KMS-11 (cell line): ENCODE data around the gene NKPD1.

Experiments
- H2AFZ ChIP-seq: fragments of 200-600 bp; sonication (generic); 2 replicates; pipeline ENCODE4 v1.6.1; 2016; ENCODE audit warnings: antibody characterized with exemption, mixed run types, low read depth
- H3K27ac ChIP-seq: fragments of 200-600 bp; sonication (generic); 2 replicates; pipeline ENCODE4 v1.6.1; 2016; ENCODE audit warnings: mild to moderate bottlenecking, mixed run types
- H3K27me3 ChIP-seq: fragments of 200-600 bp; sonication (generic); 2 replicates; pipeline ENCODE4 v1.6.1; 2017; ENCODE audit warnings: mild to moderate bottlenecking, low read depth, mixed run types, moderate library complexity; ENCODE audit not compliant: insufficient read depth
- H3K36me3 ChIP-seq: fragments of 200-600 bp; sonication (generic); 2 replicates; pipeline ENCODE4 v1.6.1; 2017; ENCODE audit warnings: mild to moderate bottlenecking, mixed run types; ENCODE audit not compliant: insufficient read depth
- H3K4me1 ChIP-seq: fragments of 200-600 bp; sonication (generic); 2 replicates; pipeline ENCODE4 v1.6.1; 2016; ENCODE audit warnings: mild to moderate bottlenecking, low read depth, mixed run types; ENCODE audit not compliant: poor library complexity, severe bottlenecking
- H3K4me2 ChIP-seq: fragments of 200-600 bp; sonication (generic); 2 replicates; pipeline ENCODE4 v1.7.0; 2016; ENCODE audit warnings: mild to moderate bottlenecking, mixed run types
- H3K4me3 ChIP-seq: fragments of 200-600 bp; sonication (generic); IDR thresholded peaks from 2 replicates; pipeline ENCODE4 v1.6.1; 2017; ENCODE audit warnings: low read depth, low read length, mixed read lengths; ENCODE audit not compliant: insufficient read depth
- H3K79me2 ChIP-seq: fragments of 200-600 bp; sonication (generic); 2 replicates; pipeline ENCODE4 v1.6.1; 2016; ENCODE audit warnings: low read depth, mixed run types; ENCODE audit not compliant: insufficient read depth
- H3K9ac ChIP-seq: fragments of 200-600 bp; sonication (generic); 2 replicates; pipeline ENCODE4 v1.6.1; 2016; ENCODE audit warnings: mild to moderate bottlenecking, mixed run types
- H4K20me1 ChIP-seq: fragments of 200-600 bp; sonication (generic); 2 replicates; pipeline ENCODE4 v1.6.1; 2016; ENCODE audit warnings: mild to moderate bottlenecking, mixed run types; ENCODE audit not compliant: insufficient read depth
- CTCF ChIP-seq: fragments of 200-600 bp; sonication (generic); conservative IDR thresholded peaks from 2 replicates; pipeline ENCODE4 v1.6.1; 2017; ENCODE audit warnings: low read depth, mild to moderate bottlenecking, antibody characterized with exemption, low read length, moderate library complexity, mixed read lengths

NKPD1 gene

DNA sequence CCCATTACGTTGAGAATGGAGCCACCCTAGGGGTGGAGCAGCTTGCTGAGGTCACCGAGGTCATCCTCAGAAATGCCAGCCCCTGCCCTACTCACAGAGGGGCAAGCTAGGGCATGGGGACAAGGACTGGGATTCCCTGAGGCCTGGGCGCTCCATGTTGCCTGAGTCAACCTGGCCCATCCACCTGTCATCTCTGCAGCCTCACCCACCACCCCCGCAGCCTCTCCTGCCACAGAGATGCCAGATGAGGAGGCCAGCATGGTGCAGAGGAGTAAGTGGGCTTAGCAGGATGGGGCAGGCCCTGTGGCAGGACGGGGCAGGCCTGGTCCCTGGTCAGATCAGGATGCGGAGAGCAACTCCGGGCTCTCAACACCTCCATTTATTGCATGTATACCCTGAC is 9.5 kb downstream of the NKPD1 start:
- Histone ChIP-seq H4K20me1 (no peaks in the 10 kb centered on the region), H3K27me3 (no peaks in the 10 kb centered on the region), H3K79me2 (no peaks in the 10 kb centered on the region), H3K9ac (no peak overlapping the region), H3K4me3 (no peak overlapping the region), H2AFZ (no peak overlapping the region), H3K4me1 (no peaks in the 10 kb centered on the region), H3K27ac (no peak overlapping the region), H3K36me3 (no peaks in the 10 kb centered on the region), H3K4me2 (no peak overlapping the region)
- TF ChIP-seq CTCF = no peak

GRCh38 chr19:45150751-45151281 is 10.0 kb downstream of the NKPD1 start:
- Histone ChIP-seq H4K20me1 (no peaks in the 10 kb centered on the region), H3K4me3 (no peak overlapping the region), H3K4me1 (no peaks in the 10 kb centered on the region), H3K79me2 (no peaks in the 10 kb centered on the region), H3K36me3 (no peaks in the 10 kb centered on the region), H3K27me3 (no peaks in the 10 kb centered on the region), H3K27ac (no peak overlapping the region), H2AFZ (no peak overlapping the region), H3K9ac (no peak overlapping the region), H3K4me2 (no peak overlapping the region)
- no peak for TF ChIP-seq CTCF

- no peak overlapping the region for H3K4me2 ChIP-seq
- H3K4me1 ChIP-seq = no peaks in the 10 kb centered on the region
- no peak overlapping the region for H2AFZ ChIP-seq
- no peaks in the 10 kb centered on the region for H4K20me1 ChIP-seq
- H3K4me3 ChIP-seq = no peak overlapping the region
- H3K9ac ChIP-seq = no peak overlapping the region
- TF ChIP-seq CTCF = no peak
- no peak overlapping the region for H3K27ac ChIP-seq
- no peaks in the 10 kb centered on the region for H3K79me2 ChIP-seq
- no peaks in the 10 kb centered on the region for H3K27me3 ChIP-seq
- H3K36me3 ChIP-seq = no peaks in the 10 kb centered on the region
Measured at GRCh38 chr19:45150180-45150579, 10.6 kb downstream of the NKPD1 start.

DNA sequence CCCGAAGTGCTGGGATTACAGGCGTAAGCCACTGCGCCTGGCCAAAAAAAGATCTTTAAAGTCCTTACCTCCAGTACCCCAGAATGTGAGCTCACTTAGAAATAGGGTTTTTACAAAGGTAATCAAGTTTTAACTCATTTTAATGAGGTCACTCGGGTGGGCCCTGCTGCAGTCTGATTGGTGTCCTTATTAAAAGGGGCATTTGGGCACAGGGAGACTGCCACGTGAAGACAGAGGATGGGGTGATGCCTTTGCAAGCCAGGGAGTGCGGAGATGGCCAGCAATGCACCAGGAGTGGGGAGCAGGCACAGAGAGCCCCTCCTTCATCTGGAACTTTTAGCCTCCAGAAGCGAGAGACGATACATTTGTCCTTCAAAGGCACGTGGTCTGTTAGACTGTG is 11.7 kb downstream of the NKPD1 start:
- Histone ChIP-seq H3K4me1 (no peaks in the 10 kb centered on the region), H3K36me3 (no peaks in the 10 kb centered on the region)

More for the DNA sequence above, 11.7 kb downstream of the NKPD1 start:
- no peaks in the 10 kb centered on the region for H4K20me1 ChIP-seq
- H3K27ac ChIP-seq = no peak overlapping the region
- no peaks in the 10 kb centered on the region for H3K27me3 ChIP-seq
- no peak overlapping the region for H2AFZ ChIP-seq
- no peak overlapping the region for H3K4me2 ChIP-seq
- TF ChIP-seq CTCF = no peak
- H3K4me3 ChIP-seq = no peak overlapping the region
- no peak overlapping the region for H3K9ac ChIP-seq
- no peaks in the 10 kb centered on the region for H3K79me2 ChIP-seq
